8988T (cell line): ENCODE results near the gene MYADM.

Experiments
- DNase-seq: peaks from one replicate; pipeline ENCODE4 v3.0.0; 2011

Gene MYADM

GRCh38 chr19:53885036-53885435 is 17.4 kb downstream of the MYADM start:
- DNase-seq, result no peak

- DNase-seq, result no peak
Observed at GRCh38 chr19:53892301-53892980, 24.8 kb downstream of the MYADM start.

DNA sequence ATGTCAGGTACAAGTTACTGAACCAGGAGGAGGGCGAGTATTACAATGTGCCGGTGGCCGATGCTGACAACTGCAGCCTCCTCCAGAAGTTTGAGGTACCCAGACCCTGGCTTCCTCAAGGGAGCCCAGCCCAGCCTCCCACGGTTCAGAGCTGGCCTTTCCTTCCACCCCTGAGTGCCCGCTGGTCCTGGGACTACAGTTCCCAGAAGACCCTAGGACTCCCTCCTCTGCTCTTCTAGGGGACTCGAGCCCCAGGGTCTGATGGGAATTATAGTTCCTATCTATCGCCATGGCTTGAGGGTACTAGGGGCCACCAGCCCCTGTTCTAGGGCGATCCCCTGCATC is 25.3 kb downstream of the MYADM start:
- DNase-seq, result peak; percentile 56

DNA sequence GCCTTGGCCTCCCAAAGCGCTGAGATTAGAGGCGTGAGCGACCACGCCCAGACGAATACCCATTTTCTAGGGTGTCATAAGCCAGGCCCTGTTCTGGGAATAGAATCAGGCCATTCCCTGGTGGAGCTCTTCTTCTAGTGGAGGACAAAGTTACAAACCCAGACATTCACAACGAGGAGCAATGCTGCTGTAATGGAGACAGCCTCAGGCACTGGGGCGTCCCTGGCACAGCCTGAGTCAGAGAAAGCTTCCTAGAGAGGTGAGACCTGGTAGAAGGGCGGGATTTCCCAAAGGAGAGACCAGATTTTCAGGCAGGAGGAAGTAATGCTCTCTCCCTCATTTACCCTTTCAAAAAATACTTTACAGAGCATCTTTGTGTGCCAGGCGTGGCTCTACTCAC is 27.0 kb downstream of the MYADM start:
- no peak for DNase-seq

- no peak for DNase-seq
Observed at GRCh38 chr19:53896682-53897081, 29.0 kb downstream of the MYADM start.

DNA sequence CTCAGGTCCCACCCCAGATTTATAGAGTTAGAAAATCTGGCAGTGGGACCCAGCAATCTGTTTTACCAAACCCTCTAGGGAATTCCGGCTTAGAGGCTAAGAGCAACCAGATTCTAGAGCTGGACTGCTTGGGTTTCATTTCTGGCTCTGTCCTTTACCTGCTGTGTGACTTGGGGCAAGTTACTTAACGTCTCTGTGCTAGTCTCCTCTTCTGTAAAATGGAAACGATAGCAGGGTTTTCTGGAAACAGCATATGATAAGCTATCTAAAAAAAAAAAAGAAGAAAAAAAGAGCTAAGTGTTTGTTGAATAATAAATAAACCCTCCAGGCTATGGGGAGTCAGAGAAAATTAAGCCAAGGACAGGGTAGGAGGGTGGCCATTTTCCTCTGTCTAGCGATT is 29.8 kb downstream of the MYADM start:
- DNase-seq, result no peak

- no peak for DNase-seq
Observed at GRCh38 chr19:53898166-53898565, 30.5 kb downstream of the MYADM start.

DNA sequence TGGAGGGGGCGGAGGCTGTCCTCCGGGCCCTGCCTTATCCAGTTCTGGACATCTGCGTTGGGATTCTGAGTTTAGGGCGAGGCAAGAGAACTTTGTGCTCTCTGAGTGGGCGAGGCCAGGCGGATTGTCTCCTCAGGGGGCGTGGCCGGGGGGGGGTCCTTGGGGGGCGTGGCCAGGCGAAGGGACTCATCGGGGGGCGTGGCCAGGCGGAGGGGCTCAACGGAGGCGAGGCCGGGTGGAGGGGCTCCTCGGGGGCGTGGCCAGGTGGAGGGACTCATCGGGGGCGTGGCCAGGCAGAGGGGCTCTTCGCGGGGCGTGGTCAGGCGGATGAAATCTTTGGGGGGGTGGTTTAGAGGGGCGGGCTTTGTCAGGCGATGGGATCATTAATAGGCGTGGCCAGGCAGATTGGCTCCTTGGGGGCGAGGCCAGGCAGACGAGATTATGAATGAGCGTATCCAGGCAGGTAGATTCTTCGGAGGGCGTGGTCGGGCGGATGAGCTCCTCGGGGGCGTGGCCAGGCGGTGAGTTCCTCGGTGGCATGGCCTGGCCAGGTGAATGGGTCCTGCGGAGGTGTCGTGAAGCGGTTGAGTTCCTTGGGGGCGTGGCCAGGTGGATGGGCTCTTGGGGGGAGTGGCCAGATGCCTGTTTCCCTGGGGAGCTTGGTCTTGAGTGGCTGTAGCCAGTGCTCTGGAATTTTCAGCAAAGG is 31.1 kb downstream of the MYADM start:
- no peak for DNase-seq

DNA sequence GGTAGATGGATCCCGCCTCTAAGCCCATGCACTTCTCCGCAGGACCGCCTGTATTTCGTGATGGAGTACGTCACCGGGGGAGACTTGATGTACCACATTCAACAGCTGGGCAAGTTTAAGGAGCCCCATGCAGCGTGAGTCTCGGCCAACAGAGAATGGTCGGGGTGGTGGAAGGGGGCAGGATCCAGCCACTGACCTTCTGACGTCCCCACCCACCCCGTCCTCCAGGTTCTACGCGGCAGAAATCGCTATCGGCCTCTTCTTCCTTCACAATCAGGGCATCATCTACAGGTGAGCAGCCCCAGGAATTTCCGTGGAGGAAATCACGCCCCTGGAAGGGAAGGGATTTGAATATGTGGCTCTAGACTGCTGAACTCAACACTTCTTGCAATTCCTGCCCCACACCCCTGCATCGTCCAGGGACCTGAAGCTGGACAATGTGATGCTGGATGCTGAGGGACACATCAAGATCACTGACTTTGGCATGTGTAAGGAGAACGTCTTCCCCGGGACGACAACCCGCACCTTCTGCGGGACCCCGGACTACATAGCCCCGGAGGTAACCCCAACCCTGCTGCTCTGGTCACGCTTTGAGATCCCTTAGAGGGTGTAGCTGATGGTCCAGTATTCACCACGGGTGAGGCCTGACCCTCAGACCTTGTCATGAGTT is 32.6 kb downstream of the MYADM start:
- no peak for DNase-seq

DNA sequence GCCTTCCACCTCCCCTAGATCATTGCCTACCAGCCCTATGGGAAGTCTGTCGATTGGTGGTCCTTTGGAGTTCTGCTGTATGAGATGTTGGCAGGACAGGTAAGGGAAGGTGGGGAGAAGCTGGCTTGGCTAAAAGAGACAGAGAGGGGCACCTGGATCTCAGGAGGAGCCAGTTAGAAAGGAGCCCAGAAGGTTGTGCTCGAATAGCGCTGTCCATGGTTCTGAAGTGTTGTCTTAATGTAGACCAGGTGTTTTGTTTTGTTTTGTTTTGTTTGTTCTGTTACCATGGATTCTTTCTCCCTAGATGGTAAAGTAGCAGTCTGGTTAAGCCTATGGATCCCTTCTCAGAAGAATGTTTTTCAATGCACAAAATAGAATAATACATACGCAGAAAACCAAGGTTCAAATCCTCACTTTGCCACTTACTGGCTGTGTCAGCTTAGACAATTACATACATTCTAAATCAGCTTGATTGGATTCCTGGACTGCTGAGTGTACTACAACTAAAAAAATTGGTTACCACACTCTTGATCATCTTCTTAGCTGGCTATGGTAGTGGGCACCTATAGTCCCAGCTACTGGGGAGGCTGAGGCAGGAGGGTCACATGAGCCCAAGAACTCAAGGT is 35.5 kb downstream of the MYADM start:
- DNase-seq, result no peak

DNA sequence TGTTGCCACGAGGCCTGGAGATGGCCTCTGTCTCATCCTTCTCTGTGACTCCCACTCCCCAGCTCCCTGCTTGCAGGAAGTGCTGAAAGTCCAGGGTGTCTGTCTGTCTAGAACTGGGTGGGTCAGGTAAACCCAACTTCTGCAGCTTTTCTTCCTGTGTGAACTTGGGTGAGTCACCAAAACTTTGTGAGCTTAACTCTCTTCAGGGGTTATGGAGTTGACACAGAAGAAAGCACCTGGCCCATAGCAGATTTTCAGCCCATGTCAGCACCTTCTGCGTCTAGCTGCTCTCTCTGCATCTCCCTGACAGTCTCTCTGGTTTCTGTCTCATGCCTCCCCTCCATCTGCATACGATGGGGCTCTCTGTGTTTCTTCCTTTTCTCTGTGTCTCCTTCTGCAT is 37.2 kb downstream of the MYADM start:
- DNase-seq, result no peak

- no peak for DNase-seq
Observed at GRCh38 chr19:53905787-53906186, 38.1 kb downstream of the MYADM start.

- DNase-seq, result peak; percentile 73
Observed at GRCh38 chr19:53906211-53907192, 38.8 kb downstream of the MYADM start.

DNA sequence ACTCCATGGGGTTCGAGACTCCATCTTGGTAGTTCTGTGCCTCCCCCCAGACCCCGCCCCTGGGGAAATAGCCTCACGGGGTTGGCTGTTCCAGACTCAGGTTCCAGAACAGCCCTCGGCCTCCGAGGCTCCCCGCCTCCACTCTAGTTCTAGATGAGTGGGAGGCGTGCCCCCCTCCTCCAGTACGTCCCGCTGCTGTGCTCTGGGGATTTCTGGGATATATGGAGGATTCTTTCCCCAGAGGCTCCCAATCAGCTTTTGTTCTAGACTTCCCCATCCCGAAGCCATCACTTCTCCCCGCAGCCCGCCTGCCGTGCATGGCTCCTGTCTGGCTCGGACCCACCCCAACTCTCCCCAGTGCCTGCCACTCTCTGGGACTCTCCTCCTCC is 39.5 kb downstream of the MYADM start:
- DNase-seq, result no peak

- DNase-seq, result no peak
Observed at GRCh38 chr19:53907690-53908089, 40.0 kb downstream of the MYADM start.

GRCh38 chr19:53908106-53908934 is 40.6 kb downstream of the MYADM start:
- DNase-seq, result peak; percentile 96

GRCh38 chr19:53908935-53909415 is 41.3 kb downstream of the MYADM start, which contains the start of gene CACNG7:
CACNG7 (plus strand) TSS chr19:53909278; CDS start chr19:53912832, 3,554 bp downstream.
- no peak for DNase-seq

DNA sequence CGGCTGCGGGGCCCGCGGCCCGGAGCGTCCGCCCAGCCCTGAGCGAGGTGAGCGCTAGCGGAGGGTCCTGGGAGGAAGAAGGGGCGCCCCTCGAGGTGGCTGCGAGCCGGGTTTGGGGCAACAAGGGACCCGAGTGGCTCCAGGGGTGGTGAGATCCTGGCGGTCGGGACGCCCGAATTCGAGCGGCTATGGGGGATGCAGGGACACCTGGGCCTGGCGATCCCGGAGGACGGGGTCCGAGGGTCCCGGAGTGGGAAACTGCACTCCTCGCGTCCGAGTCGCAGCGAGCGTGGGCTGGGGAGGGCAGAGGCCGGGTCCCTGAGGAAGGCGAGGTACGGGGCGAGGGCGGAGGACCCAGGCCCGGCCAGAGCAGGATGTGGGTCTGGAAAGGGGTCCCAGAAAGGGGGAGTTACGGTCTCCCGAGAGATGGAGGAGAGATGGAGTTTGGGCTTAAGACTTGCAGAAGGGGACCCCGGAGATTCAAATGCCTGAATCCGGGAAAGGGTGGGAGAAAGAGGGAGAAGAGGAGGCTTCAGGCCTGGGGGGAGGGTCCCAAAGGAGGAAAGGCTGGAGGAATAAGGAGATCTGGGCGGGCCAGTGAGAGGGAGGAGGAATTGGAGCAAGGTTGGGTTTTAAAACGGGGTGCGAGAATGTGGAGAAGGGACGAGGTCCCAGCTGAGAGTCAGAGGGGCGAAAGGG is 41.9 kb downstream of the MYADM start:
- DNase-seq, result no peak

GRCh38 chr19:53910170-53910518 is 42.5 kb downstream of the MYADM start:
- no peak for DNase-seq

- no peak for DNase-seq
Observed at GRCh38 chr19:53912653-53913052, 45.0 kb downstream of the MYADM start.

- no peak for DNase-seq
Observed at GRCh38 chr19:53915000-53915399, 47.3 kb downstream of the MYADM start.
